Activated CD4-positive, alpha-beta memory T cell treated with anti-CD3 and anti-CD28 coated beads for 36 hours (primary cell): ENCODE measurements around the gene FOXP1. TPM values are rescaled to one million over a fixed set of nuclear protein-coding genes. Genes with fewer than 3 reads are reported as not detected.
A peak's percentile ranks its signal among the peaks of the same experiment; 100 is the strongest.
"Not testable (repeated sequence)": the region's sequence is repeated elsewhere in the genome, so short reads cannot be mapped to it uniquely, and the experiment has no call there.

Experiments used
- CTCF ChIA-PET: fragments of 350-600 bp; sonication (Branson Sonifier 250); formaldehyde crosslinking; loops from one replicate; lab custom pipeline; 2021; ENCODE audit warnings: antibody characterized with exemption, inconsistent platforms; lab: Charles Lee
- POLR2A ChIA-PET: fragments of 350-600 bp; sonication (Branson Sonifier 250); formaldehyde crosslinking; loops from one replicate; lab custom pipeline; 2021; ENCODE audit warnings: antibody characterized with exemption; lab: Charles Lee
- DNase-seq: peaks from one replicate; pipeline ENCODE4 v3.0.0-alpha.2; 2020
- H3K27ac Mint-ChIP-seq: one replicate; pipeline ENCODE4 v1.8.0; 2021; ENCODE audit warnings: mixed read lengths
- H3K27me3 Mint-ChIP-seq: one replicate; pipeline ENCODE4 v1.8.0; 2021; ENCODE audit warnings: mixed read lengths
- H3K36me3 Mint-ChIP-seq: one replicate; pipeline ENCODE4 v1.8.0; 2021; ENCODE audit warnings: mixed read lengths
- H3K4me1 Mint-ChIP-seq: one replicate; pipeline ENCODE4 v1.8.0; 2021; ENCODE audit warnings: low read depth, mixed read lengths
- H3K4me3 Mint-ChIP-seq: one replicate; pipeline ENCODE4 v1.8.0; 2021; ENCODE audit warnings: mild to moderate bottlenecking, mixed read lengths
- H3K9me3 Mint-ChIP-seq: one replicate; pipeline ENCODE4 v1.8.0; 2021; ENCODE audit warnings: mixed read lengths
- intact Hi-C: fragments of 100-400 bp; cut with micrococcal nuclease; formaldehyde crosslinking; loops from one replicate; pipeline ENCODE4 v1.15.1; 2023
- total RNA-seq, 2 experiments: library from RNA; stranded (reverse); gene quantifications; one replicate each; pipeline ENCODE4 v1.2.3, GENCODE V29; 2021

Gene FOXP1
- total RNA-seq, 2 experiments from 2014 or later, result 94.4 to 102 TPM

DNA sequence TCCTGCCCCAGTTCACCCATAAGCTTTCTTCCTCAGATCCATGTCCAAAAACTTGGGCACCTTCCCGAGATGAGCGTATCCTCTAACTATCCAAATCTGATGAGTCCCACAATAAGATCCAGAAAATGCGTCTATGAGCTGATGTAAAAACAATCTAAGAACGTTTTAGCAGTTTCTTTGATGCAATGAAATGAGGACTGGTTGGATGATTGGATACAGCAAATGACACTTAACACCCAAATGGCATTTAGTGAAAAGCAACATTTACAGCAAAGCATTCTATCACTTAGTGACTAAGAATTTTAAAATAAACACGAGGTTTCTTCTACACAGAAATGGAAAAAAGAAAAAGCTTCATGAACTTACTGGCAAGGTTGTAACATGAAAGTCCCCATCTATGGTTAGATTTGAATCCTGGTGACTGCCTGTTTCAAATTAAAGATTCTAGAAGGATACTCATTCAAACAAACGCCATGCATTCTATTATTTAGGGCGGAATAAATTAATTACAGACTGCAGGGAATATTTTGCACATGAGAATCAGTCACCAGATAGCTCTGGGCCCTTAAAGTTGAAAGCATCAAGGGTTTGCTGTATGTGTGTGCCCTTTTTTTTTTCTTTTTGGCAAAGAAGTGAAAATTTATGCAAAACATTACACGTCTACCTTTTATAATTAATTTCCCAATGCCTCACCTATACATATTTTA is 598.6 kb downstream of the FOXP1 start:
- Mint-ChIP-seq H3K36me3 (peaks cover 71% of the 10 kb centered on the region), H3K27me3 (no peaks in the 10 kb centered on the region), H3K4me3 (no peak overlapping the region), H3K4me1 (peaks cover 70% of the 10 kb centered on the region), H3K27ac (peak overlapping the region; percentile 70), H3K9me3 (no peaks in the 10 kb centered on the region)
- DNase-seq, result no peak
- intact Hi-C loops, result loop anchor here (5.0 kb wide), 3 partner anchors 213 to 372 kb away; no protein-coding TSS in a partner anchor
- ChIA-PET POLR2A (no interaction called here), CTCF (interaction anchor here (0.9 kb wide), 1 partner anchor 13 kb away, joined by 3 read pairs; no protein-coding TSS in a partner anchor)

DNA sequence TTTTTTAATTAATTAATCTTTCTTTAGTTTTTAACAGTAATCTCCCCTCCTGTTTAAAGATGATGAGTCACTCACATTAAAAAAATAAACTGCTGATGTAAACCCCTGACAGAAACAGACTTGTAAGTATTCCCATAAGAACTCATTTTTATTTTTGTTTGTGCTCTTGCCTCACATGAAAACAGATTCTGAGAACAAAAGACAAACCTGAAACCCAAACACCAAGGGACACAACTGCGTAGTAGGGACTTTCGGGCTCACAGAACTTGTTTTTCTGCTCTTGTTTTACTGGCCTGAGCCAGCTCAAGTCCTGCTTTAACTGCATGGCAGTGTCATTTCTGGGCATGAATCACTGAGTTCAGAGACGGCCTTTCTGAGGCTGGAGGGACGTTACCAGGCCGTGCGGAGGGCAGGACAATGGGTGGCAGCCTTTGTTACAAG is 600.8 kb downstream of the FOXP1 start:
- intact Hi-C loops, result loop anchor here (1.0 to 5.0 kb wide), 4 partner anchors 9 to 375 kb away; no protein-coding TSS in a partner anchor
- CTCF ChIA-PET, result interaction anchor here (1.0 kb wide), 1 partner anchor 318 kb away, joined by 3 read pairs; no protein-coding TSS in a partner anchor

DNA sequence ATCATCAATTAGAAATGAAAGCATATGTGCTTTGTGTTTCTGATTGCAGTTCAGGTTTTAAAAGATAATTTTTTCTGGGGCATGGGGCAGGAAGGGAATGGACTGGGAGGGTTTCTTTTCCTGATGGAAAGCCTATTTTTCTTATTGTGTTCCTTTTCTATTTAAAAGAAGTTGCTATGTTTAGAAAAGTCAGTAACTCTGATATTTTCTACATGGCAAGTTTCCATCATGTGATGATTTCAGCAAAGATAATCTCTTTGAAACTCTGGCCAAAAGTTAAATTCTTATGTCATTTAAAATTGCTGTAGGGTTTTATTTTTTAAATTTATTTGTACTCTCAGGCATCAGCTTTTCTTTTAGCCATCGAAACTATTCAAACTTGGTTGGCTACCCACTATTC is 601.2 kb downstream of the FOXP1 start:
- CTCF ChIA-PET, result interaction anchor here (1.0 kb wide), 1 partner anchor 318 kb away, joined by 3 read pairs; no protein-coding TSS in a partner anchor
- POLR2A ChIA-PET, result interaction anchor here (2.2 kb wide), 1 partner anchor 80 kb away, joined by 6 read pairs; no protein-coding TSS in a partner anchor
- no peak for DNase-seq
- Mint-ChIP-seq H3K9me3 (no peaks in the 10 kb centered on the region), H3K27me3 (no peaks in the 10 kb centered on the region), H3K4me1 (peaks cover 62% of the 10 kb centered on the region), H3K27ac (peak overlapping the region; percentile 99), H3K36me3 (peaks cover 78% of the 10 kb centered on the region), H3K4me3 (no peak overlapping the region)
- intact Hi-C loops, result loop anchor here (5.0 kb wide), 3 partner anchors 210 to 375 kb away; no protein-coding TSS in a partner anchor

More for the DNA sequence above, 600.8 kb downstream of the FOXP1 start:
- Mint-ChIP-seq H3K9me3 (no peaks in the 10 kb centered on the region), H3K36me3 (peaks cover 78% of the 10 kb centered on the region), H3K4me1 (peaks cover 64% of the 10 kb centered on the region), H3K4me3 (peak overlapping the region; percentile 57), H3K27me3 (no peaks in the 10 kb centered on the region), H3K27ac (peak overlapping the region; percentile 99)
- DNase-seq, result peak; percentile 70
- POLR2A ChIA-PET, result interaction anchor here (2.2 kb wide), 1 partner anchor 80 kb away, joined by 6 read pairs; no protein-coding TSS in a partner anchor

DNA sequence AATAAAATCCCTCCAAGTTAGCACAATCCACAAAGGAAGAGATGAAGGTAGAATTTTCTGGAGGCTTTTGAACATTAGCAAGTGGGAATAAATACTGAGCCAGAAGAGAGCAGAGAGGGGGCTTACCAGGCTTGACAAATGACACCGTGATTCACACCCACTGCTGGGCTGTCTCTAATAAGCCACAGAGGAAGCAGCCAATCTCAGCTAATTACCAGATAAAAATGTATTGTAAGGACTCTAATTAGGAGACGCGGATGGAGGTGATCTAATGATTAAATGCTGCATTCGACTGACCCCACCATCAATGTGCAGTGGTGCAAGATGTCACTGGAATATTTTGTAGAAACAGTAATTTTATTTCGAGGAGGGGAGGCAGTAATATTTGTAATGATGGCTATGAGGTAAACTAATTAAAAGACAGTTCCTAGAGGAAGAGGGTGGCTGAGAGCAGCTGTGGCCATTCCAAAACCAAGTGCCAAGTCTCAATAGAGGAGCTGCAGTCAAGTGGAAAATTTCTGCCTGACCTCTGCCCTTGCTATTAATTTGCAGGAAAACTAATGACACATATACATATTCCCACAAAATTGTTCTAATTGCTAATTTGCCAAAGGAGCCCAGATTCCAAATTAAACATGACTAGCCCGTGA is 602.2 kb downstream of the FOXP1 start:
- Mint-ChIP-seq H3K27me3 (no peaks in the 10 kb centered on the region), H3K36me3 (peaks cover 75% of the 10 kb centered on the region), H3K27ac (peak overlapping the region; percentile 99), H3K9me3 (no peaks in the 10 kb centered on the region), H3K4me3 (peak overlapping the region; percentile 45), H3K4me1 (peaks cover 62% of the 10 kb centered on the region)
- POLR2A ChIA-PET, result interaction anchor here (0.8 to 2.2 kb wide), 2 partner anchors 81 to 82 kb away, joined by 4 to 6 read pairs; no protein-coding TSS in a partner anchor
- CTCF ChIA-PET, result interaction anchor here (1.0 to 1.4 kb wide), 2 partner anchors 25 to 29 kb away, joined by 3 read pairs; no protein-coding TSS in a partner anchor
- DNase-seq, result no peak
- intact Hi-C loops, result loop anchor here (2.0 to 5.0 kb wide), 5 partner anchors 81 to 376 kb away; no protein-coding TSS in a partner anchor

DNA sequence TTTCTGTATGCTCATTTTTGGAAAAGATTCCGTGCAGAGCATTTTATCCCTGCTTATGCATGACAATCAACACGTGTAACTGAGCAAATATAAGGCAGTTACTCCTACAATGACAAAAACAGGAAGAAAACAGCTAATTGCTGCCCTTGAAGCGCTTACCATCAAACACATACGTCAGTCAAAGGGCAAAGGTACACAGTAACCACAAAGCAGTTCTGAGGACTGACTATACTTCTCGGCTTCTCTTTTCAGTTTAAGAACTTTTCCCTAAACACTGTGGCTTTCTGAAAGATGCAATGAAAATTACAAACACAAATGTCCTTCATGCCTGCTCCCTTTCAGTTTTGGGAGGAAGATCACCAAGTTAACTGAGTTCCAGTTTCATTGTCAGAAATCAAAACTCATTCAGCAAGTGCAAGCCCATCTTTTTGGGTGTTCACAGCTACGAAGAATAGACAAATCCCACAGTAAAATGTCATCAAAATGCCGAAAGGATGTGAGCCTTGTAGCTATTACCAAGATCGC is 602.8 kb downstream of the FOXP1 start:
- intact Hi-C loops, result loop anchor here (1.0 to 5.0 kb wide), 6 partner anchors 30 to 377 kb away; no protein-coding TSS in a partner anchor
- Mint-ChIP-seq H3K36me3 (peaks cover 72% of the 10 kb centered on the region), H3K4me3 (peak overlapping the region; percentile 45), H3K27ac (peak overlapping the region; percentile 99), H3K27me3 (no peaks in the 10 kb centered on the region), H3K9me3 (no peaks in the 10 kb centered on the region), H3K4me1 (peaks cover 59% of the 10 kb centered on the region)
- ChIA-PET CTCF (interaction anchor here (1.0 to 1.4 kb wide), 3 partner anchors 25 to 30 kb away, joined by 3 read pairs; no protein-coding TSS in a partner anchor), POLR2A (interaction anchor here (0.7 to 0.8 kb wide), 2 partner anchors 10 to 83 kb away, joined by 4 to 5 read pairs; no protein-coding TSS in a partner anchor)
- no peak for DNase-seq

DNA sequence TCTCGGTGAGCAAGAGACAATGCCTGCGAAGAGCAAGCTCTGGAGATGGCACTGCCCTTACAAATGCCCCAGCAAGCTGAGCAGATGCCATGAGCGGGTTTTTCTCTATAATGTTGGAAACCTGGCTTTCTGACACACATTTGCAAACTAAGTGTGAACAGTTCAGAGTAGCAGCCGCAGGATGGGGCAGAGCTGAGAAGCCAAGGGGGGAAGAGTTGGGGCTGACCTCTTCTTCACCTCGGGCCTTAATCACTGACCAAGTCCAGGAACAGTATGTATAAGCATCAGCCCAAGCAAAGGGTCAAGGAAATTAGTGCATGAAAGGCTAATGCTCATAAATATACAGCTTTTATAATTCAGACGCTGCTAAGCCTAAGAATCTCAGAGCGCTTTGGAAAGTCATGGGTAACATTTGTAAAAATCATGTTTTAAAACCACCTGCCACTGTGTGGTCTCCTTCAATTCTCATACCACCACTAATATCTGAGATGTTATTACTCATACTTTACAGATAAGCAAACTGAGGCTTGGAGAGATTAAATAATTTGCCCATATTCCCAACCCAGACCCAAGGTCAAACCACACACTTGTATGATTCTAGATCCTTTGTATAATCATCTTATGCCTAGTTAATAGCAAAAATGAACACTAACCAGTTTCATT is 603.4 kb downstream of the FOXP1 start:
- H3K36me3 Mint-ChIP-seq, result peaks cover 73% of the 10 kb centered on the region
- no peaks in the 10 kb centered on the region for H3K9me3 Mint-ChIP-seq
- no peaks in the 10 kb centered on the region for H3K27me3 Mint-ChIP-seq
- CTCF ChIA-PET, result interaction anchor here (0.8 to 1.4 kb wide), 4 partner anchors 26 to 50 kb away, joined by 3 read pairs; no protein-coding TSS in a partner anchor
- no peak overlapping the region for H3K4me3 Mint-ChIP-seq
- peak overlapping the region; percentile 99 for H3K27ac Mint-ChIP-seq
- intact Hi-C loops, result loop anchor here (1.0 to 5.0 kb wide), 6 partner anchors 30 to 377 kb away; no protein-coding TSS in a partner anchor
- POLR2A ChIA-PET, result interaction anchor here (0.7 kb wide), 1 partner anchor 11 kb away, joined by 5 read pairs; no protein-coding TSS in a partner anchor
- no peak for DNase-seq
- peaks cover 63% of the 10 kb centered on the region for H3K4me1 Mint-ChIP-seq

DNA sequence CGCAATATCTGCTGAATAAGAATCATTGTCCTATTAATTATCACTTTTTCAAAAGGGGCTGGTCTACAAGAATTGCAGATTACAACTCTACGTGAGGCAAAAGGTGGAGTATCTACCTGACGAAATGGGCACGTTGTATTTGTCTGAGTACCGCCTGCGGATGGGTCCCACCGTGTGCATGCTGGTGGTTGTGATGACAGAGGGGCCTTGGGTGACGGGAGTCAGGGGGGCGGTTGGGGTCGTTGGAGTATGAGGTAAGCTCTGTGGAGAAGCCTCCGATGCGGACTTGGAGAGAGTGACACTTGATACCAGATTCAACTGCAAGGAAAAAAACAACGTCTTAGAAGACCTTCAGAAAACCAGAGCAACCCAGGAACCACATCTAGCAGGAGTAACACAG is 605.8 kb downstream of the FOXP1 start:
- Mint-ChIP-seq H3K9me3 (no peaks in the 10 kb centered on the region), H3K27ac (no peak overlapping the region), H3K36me3 (peaks cover 65% of the 10 kb centered on the region), H3K4me1 (peaks cover 56% of the 10 kb centered on the region), H3K27me3 (no peaks in the 10 kb centered on the region), H3K4me3 (no peak overlapping the region)
- intact Hi-C loops, result no loop called here
- ChIA-PET CTCF (no interaction called here), POLR2A (no interaction called here)
- no peak for DNase-seq

DNA sequence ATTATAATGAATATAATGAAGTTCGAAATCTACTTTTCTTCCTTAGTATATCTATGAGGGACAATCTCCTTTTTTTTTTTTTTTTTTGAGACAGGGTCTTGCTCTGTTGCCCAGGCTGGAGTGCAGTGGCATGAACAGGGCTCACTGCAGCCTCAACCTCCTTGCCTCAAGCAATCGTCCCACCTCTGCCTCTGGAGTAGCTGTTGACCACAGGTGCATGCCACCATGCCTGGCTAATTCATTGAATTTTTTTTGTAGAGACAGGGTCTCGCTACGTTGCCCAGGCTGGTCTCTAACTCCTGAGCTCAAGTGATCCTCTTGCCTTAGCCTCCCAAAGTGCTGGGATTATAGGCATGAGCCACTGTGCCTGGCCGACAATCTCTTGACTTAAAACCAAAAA is 607.5 kb downstream of the FOXP1 start:
- DNase-seq, CTCF ChIA-PET, H3K9me3 Mint-ChIP-seq, H3K4me3 Mint-ChIP-seq, H3K27me3 Mint-ChIP-seq, POLR2A ChIA-PET, intact Hi-C loops: not testable (repeated sequence)
- Mint-ChIP-seq H3K27ac (peak overlapping the region; percentile 44), H3K36me3 (peaks cover 64% of the 10 kb centered on the region), H3K4me1 (peaks cover 46% of the 10 kb centered on the region)

DNA sequence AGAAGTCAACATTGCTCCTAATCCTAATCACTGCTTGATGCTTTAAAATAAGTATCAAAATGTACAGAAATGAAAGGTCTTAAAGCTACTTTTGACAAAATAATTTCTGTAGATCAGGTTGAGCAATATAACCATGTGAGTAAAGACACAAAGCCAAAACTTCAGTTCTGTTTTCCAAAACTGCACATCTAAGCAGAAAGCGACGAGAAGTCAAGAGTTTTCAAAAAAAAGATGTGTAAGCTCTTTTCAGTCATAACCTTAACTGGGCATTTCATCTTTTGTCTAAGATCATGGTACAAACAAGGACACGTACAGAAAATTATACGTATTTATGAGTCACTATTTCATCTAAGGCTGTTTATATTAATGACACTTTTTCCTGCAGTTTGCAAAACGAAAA is 608.8 kb downstream of the FOXP1 start:
- H3K27me3 Mint-ChIP-seq, result no peaks in the 10 kb centered on the region
- H3K4me1 Mint-ChIP-seq, result peaks cover 33% of the 10 kb centered on the region
- ChIA-PET CTCF (no interaction called here), POLR2A (no interaction called here)
- peaks cover 60% of the 10 kb centered on the region for H3K36me3 Mint-ChIP-seq
- peak overlapping the region; percentile 80 for H3K27ac Mint-ChIP-seq
- DNase-seq, result no peak
- intact Hi-C loops, result no loop called here
- H3K4me3 Mint-ChIP-seq, result no peak overlapping the region
- H3K9me3 Mint-ChIP-seq, result no peaks in the 10 kb centered on the region

DNA sequence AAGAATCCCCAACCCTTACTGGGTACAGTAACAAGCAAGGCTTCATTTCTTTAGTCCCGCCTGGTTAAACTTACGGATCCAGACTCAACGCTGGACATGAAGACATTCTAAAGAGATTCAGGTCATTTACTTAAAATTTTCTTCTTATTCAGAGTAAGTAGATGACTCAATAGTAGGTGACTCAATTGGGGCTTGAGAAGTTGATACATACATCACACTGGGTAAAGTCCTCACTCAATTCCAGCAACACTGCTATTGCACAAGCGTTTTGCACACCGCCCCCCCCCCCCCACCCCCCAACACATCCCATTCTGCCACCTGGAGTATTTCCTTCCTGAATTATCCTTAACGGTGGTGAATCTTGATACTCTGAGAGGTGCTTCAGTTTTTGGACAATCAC is 610.0 kb downstream of the FOXP1 start:
- Mint-ChIP-seq H3K9me3 (no peaks in the 10 kb centered on the region), H3K4me1 (peaks cover 37% of the 10 kb centered on the region), H3K4me3 (no peak overlapping the region), H3K27ac (peak overlapping the region; percentile 80), H3K27me3 (no peaks in the 10 kb centered on the region), H3K36me3 (peaks cover 64% of the 10 kb centered on the region)
- peak; percentile 22 for DNase-seq
- ChIA-PET POLR2A (no interaction called here), CTCF (no interaction called here)
- intact Hi-C loops, result loop anchor here (1.0 kb wide), 1 partner anchor 10 kb away; no protein-coding TSS in a partner anchor

DNA sequence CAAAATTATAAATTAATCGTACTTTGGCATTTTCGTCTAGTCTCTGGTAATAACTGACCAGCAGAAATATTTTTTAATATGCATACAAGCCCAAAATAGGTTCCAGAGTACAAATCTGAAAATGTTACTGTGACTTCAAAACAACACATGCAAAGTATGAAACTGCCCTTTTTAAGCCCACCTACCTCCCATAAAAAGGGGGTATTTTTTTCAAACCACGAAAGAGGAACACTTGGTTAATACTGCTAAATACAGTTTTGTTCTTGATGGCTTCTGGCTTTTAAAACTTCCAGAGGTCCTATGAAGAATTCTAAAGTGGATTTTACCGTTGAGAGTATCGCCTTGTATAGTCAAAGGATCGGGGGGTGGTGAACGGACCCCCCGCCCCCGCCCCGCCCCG is 610.7 kb downstream of the FOXP1 start:
- DNase-seq, result no peak
- no peaks in the 10 kb centered on the region for H3K9me3 Mint-ChIP-seq
- POLR2A ChIA-PET, result no interaction called here
- no peak overlapping the region for H3K27ac Mint-ChIP-seq
- H3K36me3 Mint-ChIP-seq, result peaks cover 66% of the 10 kb centered on the region
- CTCF ChIA-PET, result no interaction called here
- H3K4me3 Mint-ChIP-seq, result no peak overlapping the region
- H3K27me3 Mint-ChIP-seq, result no peaks in the 10 kb centered on the region
- intact Hi-C loops, result loop anchor here (1.0 kb wide), 1 partner anchor 10 kb away; no protein-coding TSS in a partner anchor
- peaks cover 37% of the 10 kb centered on the region for H3K4me1 Mint-ChIP-seq
